ACC112 (cell line): ENCODE measurements around the gene PPP2R5B.

Experiments
- H2AFZ ChIP-seq: fragments of 200-600 bp; sonication (generic); one replicate; pipeline ENCODE4 v1.6.0; 2017; ENCODE audit warnings: antibody characterized with exemption, low read length; ENCODE audit not compliant: unreplicated experiment
- H3K27ac ChIP-seq: fragments of 200-600 bp; sonication (generic); 2 replicates; pipeline ENCODE4 v1.5.1; 2014; ENCODE audit warnings: low read depth, mild to moderate bottlenecking, antibody characterized with exemption, low read length, moderate library complexity
- H3K27me3 ChIP-seq: fragments of 200-600 bp; sonication (generic); 2 replicates; pipeline ENCODE4 v1.6.1; 2014; ENCODE audit warnings: mild to moderate bottlenecking, antibody characterized with exemption, low read length, moderate library complexity, mixed read lengths; ENCODE audit not compliant: insufficient read depth
- H3K36me3 ChIP-seq: fragments of 200-600 bp; sonication (generic); 2 replicates; pipeline ENCODE4 v1.6.1; 2016; ENCODE audit warnings: mild to moderate bottlenecking, antibody characterized with exemption, low read length, moderate library complexity, mixed read lengths; ENCODE audit not compliant: insufficient read depth
- H3K4me1 ChIP-seq: fragments of 200-600 bp; sonication (generic); one replicate; pipeline ENCODE4 v1.6.1; 2016; ENCODE audit warnings: low read length, mixed read lengths; ENCODE audit not compliant: insufficient read depth, unreplicated experiment, control insufficient read depth
- H3K4me3 ChIP-seq: fragments of 200-600 bp; sonication (generic); 2 replicates; pipeline ENCODE4 v1.5.1; 2014; ENCODE audit warnings: mild to moderate bottlenecking, low read depth, low read length
- H3K79me2 ChIP-seq: fragments of 200-600 bp; sonication (generic); one replicate; pipeline ENCODE4 v1.6.0; 2016; ENCODE audit warnings: low read length; ENCODE audit not compliant: control insufficient read depth, unreplicated experiment, insufficient read depth

PPP2R5B gene

GRCh38 chr11:64896448-64897022 lies 28.0 kb upstream of the PPP2R5B start:
- no peaks in the 10 kb centered on the region for H3K4me1 ChIP-seq

GRCh38 chr11:64897381-64898075 lies 27.0 kb upstream of the PPP2R5B start:
- Histone ChIP-seq H3K27me3 (no peaks in the 10 kb centered on the region), H3K4me1 (no peaks in the 10 kb centered on the region), H3K36me3 (no peaks in the 10 kb centered on the region), H3K27ac (no peak overlapping the region), H3K4me3 (no peak overlapping the region), H3K79me2 (no peaks in the 10 kb centered on the region), H2AFZ (no peak overlapping the region)

More at GRCh38 chr11:64896448-64897022, 28.0 kb upstream of the PPP2R5B start:
- H3K36me3 ChIP-seq, result no peaks in the 10 kb centered on the region
- H3K79me2 ChIP-seq, result no peaks in the 10 kb centered on the region
- H3K27me3 ChIP-seq, result no peaks in the 10 kb centered on the region
- H3K27ac ChIP-seq, result no peak overlapping the region
- no peak overlapping the region for H3K4me3 ChIP-seq
- H2AFZ ChIP-seq, result no peak overlapping the region

- Histone ChIP-seq H3K36me3 (no peaks in the 10 kb centered on the region), H3K4me1 (no peaks in the 10 kb centered on the region)
Measured at GRCh38 chr11:64898076-64898445, 26.4 kb upstream of the PPP2R5B start.

GRCh38 chr11:64898541-64898940 lies 25.9 kb upstream of the PPP2R5B start:
- Histone ChIP-seq H3K36me3 (no peaks in the 10 kb centered on the region), H2AFZ (no peak overlapping the region), H3K4me3 (no peak overlapping the region), H3K4me1 (no peaks in the 10 kb centered on the region), H3K79me2 (no peaks in the 10 kb centered on the region), H3K27ac (no peak overlapping the region), H3K27me3 (no peaks in the 10 kb centered on the region)

More at GRCh38 chr11:64898076-64898445, 26.4 kb upstream of the PPP2R5B start:
- Histone ChIP-seq H3K27me3 (no peaks in the 10 kb centered on the region), H3K4me3 (no peak overlapping the region), H3K79me2 (no peaks in the 10 kb centered on the region), H3K27ac (no peak overlapping the region), H2AFZ (no peak overlapping the region)

GRCh38 chr11:64900263-64900678 lies 24.2 kb upstream of the PPP2R5B start:
- no peak overlapping the region for H3K27ac ChIP-seq

GRCh38 chr11:64900774-64901173 lies 23.7 kb upstream of the PPP2R5B start:
- H3K36me3 ChIP-seq, result no peaks in the 10 kb centered on the region
- no peak overlapping the region for H3K4me3 ChIP-seq
- no peak overlapping the region for H3K27ac ChIP-seq
- H3K79me2 ChIP-seq, result no peaks in the 10 kb centered on the region
- no peak overlapping the region for H2AFZ ChIP-seq
- H3K27me3 ChIP-seq, result no peaks in the 10 kb centered on the region
- no peaks in the 10 kb centered on the region for H3K4me1 ChIP-seq

More at GRCh38 chr11:64900263-64900678, 24.2 kb upstream of the PPP2R5B start:
- H3K4me1 ChIP-seq, result no peaks in the 10 kb centered on the region
- H3K4me3 ChIP-seq, result no peak overlapping the region
- no peaks in the 10 kb centered on the region for H3K36me3 ChIP-seq
- H3K27me3 ChIP-seq, result no peaks in the 10 kb centered on the region
- no peaks in the 10 kb centered on the region for H3K79me2 ChIP-seq
- no peak overlapping the region for H2AFZ ChIP-seq

GRCh38 chr11:64902102-64902900 lies 22.2 kb upstream of the PPP2R5B start:
- Histone ChIP-seq H3K27me3 (no peaks in the 10 kb centered on the region), H3K4me3 (no peak overlapping the region), H2AFZ (no peak overlapping the region), H3K79me2 (no peaks in the 10 kb centered on the region), H3K36me3 (no peaks in the 10 kb centered on the region), H3K27ac (no peak overlapping the region), H3K4me1 (no peaks in the 10 kb centered on the region)

GRCh38 chr11:64903291-64903833 lies 21.1 kb upstream of the PPP2R5B start:
- H3K79me2 ChIP-seq, result no peaks in the 10 kb centered on the region
- no peaks in the 10 kb centered on the region for H3K27me3 ChIP-seq
- no peak overlapping the region for H3K4me3 ChIP-seq
- H3K36me3 ChIP-seq, result no peaks in the 10 kb centered on the region
- no peaks in the 10 kb centered on the region for H3K4me1 ChIP-seq
- no peak overlapping the region for H3K27ac ChIP-seq
- H2AFZ ChIP-seq, result no peak overlapping the region

GRCh38 chr11:64905516-64906313 lies 18.8 kb upstream of the PPP2R5B start:
- Histone ChIP-seq H3K4me3 (no peak overlapping the region), H3K27ac (no peak overlapping the region), H3K27me3 (no peaks in the 10 kb centered on the region), H3K79me2 (no peaks in the 10 kb centered on the region), H3K36me3 (no peaks in the 10 kb centered on the region), H3K4me1 (no peaks in the 10 kb centered on the region), H2AFZ (no peak overlapping the region)

GRCh38 chr11:64906314-64906635 lies 18.2 kb upstream of the PPP2R5B start:
- Histone ChIP-seq H3K4me3 (no peak overlapping the region), H3K36me3 (no peaks in the 10 kb centered on the region), H2AFZ (no peak overlapping the region), H3K79me2 (no peaks in the 10 kb centered on the region), H3K4me1 (no peaks in the 10 kb centered on the region), H3K27ac (no peak overlapping the region), H3K27me3 (no peaks in the 10 kb centered on the region)
